HG02840 (cell line): ENCODE results near the gene SKI.

Source experiments
- ATAC-seq: cut with Tn5 transposase; IDR thresholded peaks from one replicate; pipeline ENCODE4 v1.9.1; 2021; ENCODE audit warnings: mild to moderate bottlenecking, moderate library complexity, moderate number of reproducible peaks; ENCODE audit not compliant: unreplicated experiment, low FRiP score

Gene SKI

GRCh38 chr1:2272686-2273400, 44.7 kb downstream of the SKI start:
- no peak for ATAC-seq

GRCh38 chr1:2273401-2274090, 45.4 kb downstream of the SKI start:
- ATAC-seq: no peak

- no peak for ATAC-seq
Observed at GRCh38 chr1:2274231-2274928, 46.3 kb downstream of the SKI start.

- ATAC-seq: no peak
Observed at GRCh38 chr1:2274929-2275475, 46.9 kb downstream of the SKI start.

GRCh38 chr1:2275796-2276536, 47.8 kb downstream of the SKI start:
- no peak for ATAC-seq

GRCh38 chr1:2276803-2277580, 48.9 kb downstream of the SKI start:
- ATAC-seq: no peak

GRCh38 chr1:2277741-2278488, 49.8 kb downstream of the SKI start:
- no peak for ATAC-seq

- ATAC-seq: no peak
Observed at GRCh38 chr1:2278591-2279209, 50.6 kb downstream of the SKI start.

GRCh38 chr1:2279210-2279639, 51.1 kb downstream of the SKI start:
- ATAC-seq: no peak

- no peak for ATAC-seq
Observed at GRCh38 chr1:2279817-2280216, 51.7 kb downstream of the SKI start.

GRCh38 chr1:2282556-2283270, 54.6 kb downstream of the SKI start:
- no peak for ATAC-seq

GRCh38 chr1:2283371-2283990, 55.4 kb downstream of the SKI start:
- ATAC-seq: no peak

GRCh38 chr1:2283991-2284895, 56.1 kb downstream of the SKI start:
- no peak for ATAC-seq

- ATAC-seq: no peak
Observed at GRCh38 chr1:2284932-2285331, 56.8 kb downstream of the SKI start.

- ATAC-seq: no peak
Observed at GRCh38 chr1:2286923-2287322, 58.8 kb downstream of the SKI start.

GRCh38 chr1:2287649-2288048, 59.5 kb downstream of the SKI start:
- ATAC-seq: no peak

GRCh38 chr1:2288311-2288710, 60.2 kb downstream of the SKI start:
- no peak for ATAC-seq
